Endothelial cell of umbilical vein (primary cell): ENCODE measurements around the gene PRRC2C.

ENCODE experiments used
- EZH2 ChIP-seq: IDR thresholded peaks from 2 replicates; pipeline ENCODE4 v1.6.1; 2012; ENCODE audit warnings: borderline replicate concordance, low read depth, mild to moderate bottlenecking, moderate library complexity, low read length, inconsistent platforms; ENCODE audit not compliant: severe bottlenecking
- FOS ChIP-seq: IDR thresholded peaks from 2 replicates; pipeline ENCODE4 v1.6.1; 2011; ENCODE audit warnings: mild to moderate bottlenecking, low read length, moderate library complexity, borderline replicate concordance; ENCODE audit not compliant: insufficient read depth
- GATA2 ChIP-seq: IDR thresholded peaks from 2 replicates; pipeline ENCODE4 v1.7.0; 2011; ENCODE audit warnings: low read depth, mild to moderate bottlenecking, moderate library complexity, mixed read lengths, low read length; ENCODE audit not compliant: insufficient read length, insufficient read depth
- JUN ChIP-seq: IDR thresholded peaks from 2 replicates; pipeline ENCODE4 v1.6.1; 2011; ENCODE audit warnings: borderline replicate concordance, low read depth; ENCODE audit not compliant: insufficient read length, insufficient read depth
- POLR2A ChIP-seq: IDR thresholded peaks from 2 replicates; pipeline ENCODE4 v1.6.1; 2012; ENCODE audit warnings: low read depth, mild to moderate bottlenecking, control low read depth, low read length
- POLR2AphosphoS5 ChIP-seq: IDR thresholded peaks from 2 replicates; pipeline ENCODE4 v1.6.1; 2012; ENCODE audit warnings: low read depth, mild to moderate bottlenecking, control low read depth, low read length, moderate library complexity; ENCODE audit not compliant: insufficient read depth
- TF ChIP-seq, protein P1 (sequence below), 2 donors: IDR thresholded peaks; 1 replicate in 1 of 2; 2 replicates in 1 of 2; pipeline ENCODE4 v1.5.1; 2011; ENCODE audit warnings: low read length in 2 of 2, mild to moderate bottlenecking in 2 of 2, moderate library complexity in 2 of 2, control low read depth in 1 of 2, inconsistent platforms in 1 of 2, low read depth in 1 of 2; ENCODE audit not compliant: insufficient read depth in 1 of 2; ENCODE audit errors: extremely low read depth in 1 of 2
- TF ChIP-seq, protein P2 (sequence below): IDR thresholded peaks from 2 replicates; pipeline ENCODE4 v1.6.1; 2011; ENCODE audit not compliant: insufficient read depth, insufficient read length

DNA sequence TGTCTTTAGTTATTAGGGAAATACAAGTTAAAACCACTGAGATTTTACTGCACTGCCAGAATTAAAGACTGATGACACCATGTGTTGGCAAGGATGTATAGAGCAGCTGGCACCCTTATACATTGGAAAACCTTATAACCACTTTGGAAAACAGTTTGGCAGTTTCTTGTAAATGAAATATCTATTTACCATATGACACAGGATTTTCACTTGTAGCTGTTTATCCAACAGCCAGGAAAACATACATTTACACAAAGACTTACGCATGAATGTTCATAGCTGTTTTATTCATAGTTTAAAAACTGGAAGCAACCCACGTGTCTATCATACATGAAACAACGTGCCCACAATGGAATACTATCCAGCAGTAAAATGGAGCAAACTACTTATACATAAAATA is 45.3 kb downstream of the PRRC2C start:
- TF ChIP-seq, protein P1, sequence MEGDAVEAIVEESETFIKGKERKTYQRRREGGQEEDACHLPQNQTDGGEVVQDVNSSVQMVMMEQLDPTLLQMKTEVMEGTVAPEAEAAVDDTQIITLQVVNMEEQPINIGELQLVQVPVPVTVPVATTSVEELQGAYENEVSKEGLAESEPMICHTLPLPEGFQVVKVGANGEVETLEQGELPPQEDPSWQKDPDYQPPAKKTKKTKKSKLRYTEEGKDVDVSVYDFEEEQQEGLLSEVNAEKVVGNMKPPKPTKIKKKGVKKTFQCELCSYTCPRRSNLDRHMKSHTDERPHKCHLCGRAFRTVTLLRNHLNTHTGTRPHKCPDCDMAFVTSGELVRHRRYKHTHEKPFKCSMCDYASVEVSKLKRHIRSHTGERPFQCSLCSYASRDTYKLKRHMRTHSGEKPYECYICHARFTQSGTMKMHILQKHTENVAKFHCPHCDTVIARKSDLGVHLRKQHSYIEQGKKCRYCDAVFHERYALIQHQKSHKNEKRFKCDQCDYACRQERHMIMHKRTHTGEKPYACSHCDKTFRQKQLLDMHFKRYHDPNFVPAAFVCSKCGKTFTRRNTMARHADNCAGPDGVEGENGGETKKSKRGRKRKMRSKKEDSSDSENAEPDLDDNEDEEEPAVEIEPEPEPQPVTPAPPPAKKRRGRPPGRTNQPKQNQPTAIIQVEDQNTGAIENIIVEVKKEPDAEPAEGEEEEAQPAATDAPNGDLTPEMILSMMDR (IDR thresholded peaks at IDR 0.05; ENCODE audit: extremely low read depth in 1 of 2, insufficient read depth in 1 of 2, low read depth in 1 of 2, low read length in 2 of 2) = no peak
- TF ChIP-seq POLR2A (no peak), EZH2 (no peak), POLR2AphosphoS5 (no peak), FOS (no peak), JUN (no peak), GATA2 (no peak)
- TF ChIP-seq, protein P2, sequence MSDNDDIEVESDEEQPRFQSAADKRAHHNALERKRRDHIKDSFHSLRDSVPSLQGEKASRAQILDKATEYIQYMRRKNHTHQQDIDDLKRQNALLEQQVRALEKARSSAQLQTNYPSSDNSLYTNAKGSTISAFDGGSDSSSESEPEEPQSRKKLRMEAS = no peak
